GM12878 (cell line): ENCODE measurements around the gene OR2Y1. TPM values are rescaled to one million over a fixed set of nuclear protein-coding genes. Genes with fewer than 3 reads are reported as not detected.

Source experiments
- ATAC-seq: fragments of 200-7000 bp; cut with Tn5 transposase; 3 replicates; pipeline ENCODE4 v1.9.1; 2020; ENCODE audit warnings: mild to moderate bottlenecking, moderate library complexity
- BruUV-seq: library from RNA; stranded (reverse); fragments of 400-500 nt; replicated peaks from 2 replicates; lab custom pipeline; 2021; lab: Mats Ljungman, UMichigan
- CTCF ChIA-PET: fragments of 300-600 bp; sonication (Branson Sonifier 250); formaldehyde crosslinking; extraction: SDS; loops from one replicate; lab custom pipeline; 2021; ENCODE audit warnings: inconsistent platforms; lab: Yijun Ruan, JAX
- POLR2A ChIA-PET: fragments of 350-600 bp; formaldehyde crosslinking; extraction: SDS; loops from one replicate; lab custom pipeline; 2021; ENCODE audit warnings: inconsistent platforms; lab: Charles Lee
- RAD21 ChIA-PET: fragments of 300-600 bp; sonication (Branson Sonifier 250); formaldehyde crosslinking; loops from one replicate; lab custom pipeline; 2023; ENCODE audit warnings: antibody characterized with exemption; ENCODE audit not compliant: unreplicated experiment; lab: Charles Lee
- SMC1A ChIA-PET: fragments of 300-600 bp; sonication (Branson Sonifier 250); formaldehyde crosslinking; loops from one replicate; lab custom pipeline; 2023; ENCODE audit not compliant: unreplicated experiment, uncharacterized antibody; lab: Charles Lee
- DNase-seq: peaks from one replicate; pipeline ENCODE4 v3.0.0-alpha.2; 2011; ENCODE audit warnings: low read depth, low spot score
- FAIRE-seq: peaks from 3 replicates; lab custom pipeline; 2011; peaks lifted over from hg19 to GRCh38; lab: Jason Lieb, UNC
- H2AFZ ChIP-seq: 2 replicates; pipeline ENCODE4 v1.6.0; 2011; ENCODE audit warnings: low read depth, low read length, control low read depth; ENCODE audit not compliant: control insufficient read depth
- H3K27ac ChIP-seq: 2 replicates; pipeline ENCODE4 v1.5.1; 2011; ENCODE audit warnings: control low read depth; ENCODE audit not compliant: control insufficient read depth, insufficient read depth
- H3K27me3 ChIP-seq, 2 experiments: replicated peaks in 1 of 2; 2 replicates each; pipeline versions ENCODE4 v1.6.0 to v1.6.1; 2011; ENCODE audit warnings: low read length in 1 of 2; ENCODE audit not compliant: control insufficient read depth in 2 of 2, insufficient read depth in 2 of 2
- H3K36me3 ChIP-seq, 2 experiments: 2 replicates each; pipeline ENCODE4 v1.5.1; 2011; ENCODE audit warnings: low read length in 1 of 2; ENCODE audit not compliant: control insufficient read depth in 2 of 2, insufficient read depth in 2 of 2
- H3K4me1 ChIP-seq: 2 replicates; pipeline ENCODE4 v1.6.1; 2011; ENCODE audit warnings: mild to moderate bottlenecking, low read length, moderate library complexity, mixed read lengths; ENCODE audit not compliant: control insufficient read depth, insufficient read depth
- H3K4me2 ChIP-seq: 2 replicates; pipeline ENCODE4 v1.6.0; 2011; ENCODE audit warnings: control low read depth; ENCODE audit not compliant: control insufficient read depth, insufficient read depth
- H3K4me3 ChIP-seq: fragments of 200-600 bp; sonication (generic); 2 replicates; pipeline ENCODE4 v1.5.1; 2016
- H3K79me2 ChIP-seq: 2 replicates; pipeline ENCODE4 v1.6.0; 2011; ENCODE audit warnings: low read length; ENCODE audit not compliant: control insufficient read depth, insufficient read depth
- H3K9ac ChIP-seq: 2 replicates; pipeline ENCODE4 v1.8.0; 2011; ENCODE audit warnings: low read length, control low read depth, mixed read lengths; ENCODE audit not compliant: control insufficient read depth, insufficient read depth
- H3K9me3 ChIP-seq: replicated peaks from 3 replicates; pipeline ENCODE4 v1.5.1; 2011; ENCODE audit warnings: mild to moderate bottlenecking, low read length; ENCODE audit not compliant: control insufficient read depth, insufficient read depth
- H4K20me1 ChIP-seq: 2 replicates; pipeline ENCODE4 v1.6.0; 2011; ENCODE audit not compliant: control insufficient read depth, insufficient read depth
- ATF3 ChIP-seq: IDR thresholded peaks from 2 replicates; pipeline ENCODE4 v1.6.1; 2011; ENCODE audit warnings: low read depth, mild to moderate bottlenecking, low read length, moderate library complexity, borderline replicate concordance; ENCODE audit errors: extremely low read depth
- CBFB ChIP-seq: IDR thresholded peaks from 2 replicates; pipeline ENCODE4 v1.6.1; 2016; ENCODE audit warnings: antibody characterized with exemption, low read depth
- CBX3 ChIP-seq: fragments of 200-600 bp; sonication (generic); IDR thresholded peaks from 2 replicates; pipeline ENCODE4 v1.6.1; 2016; ENCODE audit warnings: low read depth, borderline replicate concordance
- CBX5 ChIP-seq: sonication (generic); IDR thresholded peaks from 2 replicates; pipeline ENCODE4 v1.6.1; 2016; ENCODE audit warnings: low read depth, moderate library complexity, mild to moderate bottlenecking, inconsistent platforms
- E2F8 ChIP-seq: fragments of 450-650 bp; IDR thresholded peaks from 2 replicates; pipeline ENCODE4 v1.6.1; 2018; ENCODE audit warnings: mild to moderate bottlenecking, low read depth, moderate library complexity; ENCODE audit not compliant: partially characterized antibody
- ELK1 ChIP-seq: IDR thresholded peaks from 2 replicates; pipeline ENCODE4 v1.6.1; 2012; ENCODE audit warnings: low read depth, low read length, improper control_type of control experiment
- MTA3 ChIP-seq: IDR thresholded peaks from 2 replicates; pipeline ENCODE4 v1.6.1; 2012; ENCODE audit warnings: low read length, inconsistent platforms, borderline replicate concordance
- PKNOX1 ChIP-seq: fragments of 450-650 bp; IDR thresholded peaks from 2 replicates; pipeline ENCODE4 v1.6.1; 2016; ENCODE audit warnings: mild to moderate bottlenecking
- PML ChIP-seq: IDR thresholded peaks from 2 replicates; pipeline ENCODE4 v1.6.1; 2012; ENCODE audit warnings: low read length, inconsistent platforms
- RUNX3 ChIP-seq: IDR thresholded peaks from 2 replicates; pipeline ENCODE4 v1.6.1; 2012; ENCODE audit warnings: low read length, inconsistent platforms
- SMAD1 ChIP-seq: fragments of 450-650 bp; IDR thresholded peaks from 2 replicates; pipeline ENCODE4 v1.6.1; 2018; ENCODE audit warnings: mild to moderate bottlenecking, low read depth; ENCODE audit not compliant: partially characterized antibody
- SUZ12 ChIP-seq: fragments of 200-600 bp; sonication (generic); IDR thresholded peaks from one replicate; pipeline ENCODE4 v1.6.1; 2018; ENCODE audit warnings: antibody characterized with exemption, mild to moderate bottlenecking; ENCODE audit not compliant: unreplicated experiment
- WGBS: methylation state at CpG from one replicate; pipeline ENCODE4 v1.1.6; 2016; ENCODE audit warnings: low lambda C conversion rate; ENCODE audit not compliant: insufficient replicate concordance, insufficient coverage; ENCODE audit errors: missing lambda C conversion rate; 5-methylcytosine and 5-hydroxymethylcytosine counted together
- in situ Hi-C: fragments of 300-500 bp; cut with MboI; formaldehyde crosslinking; loops from 9 replicates; pipeline ENCODE4 v1.14.3; 2018; ENCODE audit warnings: mixed read lengths
- intact Hi-C: fragments of 100-400 bp; cut with micrococcal nuclease; formaldehyde crosslinking; loops from one replicate; pipeline ENCODE4 v1.14.2; 2022; ENCODE audit not compliant: unreplicated experiment
- polyA plus RNA-seq, 11 experiments: library from polyadenylated mRNA; depleted of rRNA in 4 of 11; unstranded in 6 of 11; stranded (reverse) in 5 of 11; fragments of >200 nt; fragmentation: Nextera tagmentation in 4 of 11; fragmentation: Illumina TruSeq in 1 of 11; extraction: Ambion mirVana in 4 of 11; extraction: Trizol in 1 of 11; gene quantifications; 1 replicate in 1 of 11; 2 replicates in 10 of 11; pipeline versions ENCODE4 v1.2.1 to v1.2.3, GENCODE V29; 2011 to 2016; ENCODE audit warnings: inconsistent platforms in 2 of 11, missing spikeins in 2 of 11, low read depth in 1 of 11
- total RNA-seq, 4 experiments: library from RNA; depleted of rRNA in 3 of 4; stranded (reverse); fragments of >200 nt in 3 of 4; fragmentation: Illumina TruSeq in 1 of 4; extraction: Trizol in 1 of 4; gene quantifications; 2 replicates each; pipeline versions ENCODE4 v1.2.1 to v1.2.3, GENCODE V29; 2013 to 2021

OR2Y1 gene
- total and polyA plus RNA-seq, 10 of the 15 experiments (the other 5 are each of a cell fraction or from before 2014, with no cell fraction given) = not detected

GRCh38 chr5:180785121-180785781 is 45.4 kb upstream of the OR2Y1 start:
- no peaks in the 10 kb centered on the region for H4K20me1 ChIP-seq
- intact Hi-C loops (loop anchor here (2.0 kb wide), 1 partner anchor 84 kb away; no protein-coding TSS in a partner anchor), in situ Hi-C loops (no loop called here)
- no peaks in the 10 kb centered on the region for H3K9me3 ChIP-seq
- ATAC-seq = 0 out of 3 replicates have a peak, but pooled peaks have one; percentile 13
- RAD21 ChIA-PET = interaction anchor here (0.6 to 1.4 kb wide), 7 partner anchors 9 to 83 kb away, joined by 3 to 7 read pairs (median 4); no protein-coding TSS in a partner anchor
- H3K4me3 ChIP-seq = no peak overlapping the region
- DNase-seq = no peak
- H3K9ac ChIP-seq = no peak overlapping the region
- H3K4me2 ChIP-seq = no peak overlapping the region
- TF ChIP-seq E2F8 (no peak), PKNOX1 (no peak), PML (no peak), CBFB (no peak), CBX3 (no peak), SMAD1 (no peak), ATF3 (no peak), CBX5 (no peak), SUZ12 (no peak), MTA3 (no peak), RUNX3 (no peak), ELK1 (no peak)
- POLR2A ChIA-PET = no interaction called here
- SMC1A ChIA-PET = interaction anchor here (0.9 to 1.6 kb wide), 10 partner anchors 16 to 383 kb away, joined by 3 to 10 read pairs (median 4); no protein-coding TSS in a partner anchor
- no peak overlapping the region for H2AFZ ChIP-seq
- BruUV-seq = no TSS peak
- WGBS = 79% methylated on average over 15 of the region's 15 CpGs
- H3K36me3 ChIP-seq = peaks cover 8 to 9% of the 10 kb centered on the region in 2 experiments; a peak in 3 of 4 replicates
- H3K27ac ChIP-seq = no peak overlapping the region
- FAIRE-seq = no peak
- H3K4me1 ChIP-seq = no peaks in the 10 kb centered on the region
- no peaks in the 10 kb centered on the region for H3K27me3 ChIP-seq
- no peaks in the 10 kb centered on the region for H3K79me2 ChIP-seq
- CTCF ChIA-PET = interaction anchor here (0.7 to 7.0 kb wide), 19 partner anchors 9 to 388 kb away, joined by 3 to 50 read pairs (median 3); no protein-coding TSS in a partner anchor
